ENCODE measurements around the gene SLC43A3. TPM values are rescaled to one million over a fixed set of nuclear protein-coding genes. Genes with fewer than 3 reads are reported as not detected.

SLC43A3 gene
- total RNA-seq, 1 experiment from 2014 or later: 8.6 TPM

DNA sequence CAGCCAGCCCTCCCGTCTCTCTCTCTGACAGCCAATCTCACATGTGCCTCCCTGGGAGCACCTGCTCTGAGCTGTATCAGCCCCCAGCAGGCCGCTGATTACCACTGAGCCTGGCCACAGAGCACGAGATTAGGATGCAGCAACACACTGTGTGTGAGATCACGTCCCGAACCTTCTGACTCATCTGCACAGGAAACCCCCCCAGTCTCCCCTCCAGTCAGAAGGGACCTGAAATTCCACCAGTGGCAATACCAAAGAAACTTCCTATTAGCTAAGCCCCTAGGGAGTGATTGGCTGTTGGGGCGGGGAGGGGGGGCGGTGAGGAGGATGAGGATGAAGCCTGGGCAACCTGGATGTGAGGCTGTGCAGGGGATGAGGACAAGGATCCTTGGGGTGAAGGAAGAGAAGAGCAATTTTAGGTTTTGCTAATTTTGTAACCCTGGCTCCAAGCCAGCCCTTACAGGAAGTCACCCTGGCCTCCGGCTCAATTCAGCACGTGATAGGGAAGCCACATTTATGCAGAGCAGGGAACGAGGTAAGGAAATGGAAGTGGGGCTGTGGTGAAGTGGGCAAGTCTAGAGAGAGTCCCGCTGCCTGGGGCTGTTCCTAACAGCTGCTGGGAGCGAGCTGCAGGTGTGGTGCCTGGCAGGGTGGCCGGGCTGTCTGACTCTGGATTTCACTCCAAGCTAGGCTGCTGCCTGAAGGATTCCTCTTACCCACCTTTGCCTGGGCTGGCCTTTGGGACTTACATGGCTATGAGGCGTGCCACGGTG, 1.9 kb downstream of the SLC43A3 start:
- DNase-seq (ENCODE audit: low read depth, low spot score) (no peak), ATAC-seq (no peak)
- Histone ChIP-seq H3K4me3 (ENCODE audit: low read depth in 2 of 2, low read length in 2 of 2) (no peak overlapping the region), H3K4me1 (ENCODE audit: control insufficient read depth, insufficient read depth, low read length) (peaks cover 8% of the 10 kb centered on the region), H3K36me3 (ENCODE audit: control insufficient read depth, insufficient read depth, low read length) (no peaks in the 10 kb centered on the region), H3K27me3 (ENCODE audit: control insufficient read depth, insufficient read depth, low read length) (0 out of 2 replicates have a peak, but pooled peaks cover 6% of the 10 kb centered on the region), H3K9me3 (ENCODE audit: control insufficient read depth, insufficient read depth, low read depth, low read length) (no peaks in the 10 kb centered on the region), H3K27ac (ENCODE audit: low read length) (no peak overlapping the region)
- CTCF ChIA-PET: no interaction called here
- no TSS peak for BruUV-seq (replicated peaks)
- TF ChIP-seq, protein P1, sequence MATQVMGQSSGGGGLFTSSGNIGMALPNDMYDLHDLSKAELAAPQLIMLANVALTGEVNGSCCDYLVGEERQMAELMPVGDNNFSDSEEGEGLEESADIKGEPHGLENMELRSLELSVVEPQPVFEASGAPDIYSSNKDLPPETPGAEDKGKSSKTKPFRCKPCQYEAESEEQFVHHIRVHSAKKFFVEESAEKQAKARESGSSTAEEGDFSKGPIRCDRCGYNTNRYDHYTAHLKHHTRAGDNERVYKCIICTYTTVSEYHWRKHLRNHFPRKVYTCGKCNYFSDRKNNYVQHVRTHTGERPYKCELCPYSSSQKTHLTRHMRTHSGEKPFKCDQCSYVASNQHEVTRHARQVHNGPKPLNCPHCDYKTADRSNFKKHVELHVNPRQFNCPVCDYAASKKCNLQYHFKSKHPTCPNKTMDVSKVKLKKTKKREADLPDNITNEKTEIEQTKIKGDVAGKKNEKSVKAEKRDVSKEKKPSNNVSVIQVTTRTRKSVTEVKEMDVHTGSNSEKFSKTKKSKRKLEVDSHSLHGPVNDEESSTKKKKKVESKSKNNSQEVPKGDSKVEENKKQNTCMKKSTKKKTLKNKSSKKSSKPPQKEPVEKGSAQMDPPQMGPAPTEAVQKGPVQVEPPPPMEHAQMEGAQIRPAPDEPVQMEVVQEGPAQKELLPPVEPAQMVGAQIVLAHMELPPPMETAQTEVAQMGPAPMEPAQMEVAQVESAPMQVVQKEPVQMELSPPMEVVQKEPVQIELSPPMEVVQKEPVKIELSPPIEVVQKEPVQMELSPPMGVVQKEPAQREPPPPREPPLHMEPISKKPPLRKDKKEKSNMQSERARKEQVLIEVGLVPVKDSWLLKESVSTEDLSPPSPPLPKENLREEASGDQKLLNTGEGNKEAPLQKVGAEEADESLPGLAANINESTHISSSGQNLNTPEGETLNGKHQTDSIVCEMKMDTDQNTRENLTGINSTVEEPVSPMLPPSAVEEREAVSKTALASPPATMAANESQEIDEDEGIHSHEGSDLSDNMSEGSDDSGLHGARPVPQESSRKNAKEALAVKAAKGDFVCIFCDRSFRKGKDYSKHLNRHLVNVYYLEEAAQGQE (IDR thresholded peaks at IDR 0.05; ENCODE audit: insufficient read depth in 1 of 2, low read depth in 2 of 2, low read length in 1 of 2): no peak
- TF ChIP-seq, protein P2, sequence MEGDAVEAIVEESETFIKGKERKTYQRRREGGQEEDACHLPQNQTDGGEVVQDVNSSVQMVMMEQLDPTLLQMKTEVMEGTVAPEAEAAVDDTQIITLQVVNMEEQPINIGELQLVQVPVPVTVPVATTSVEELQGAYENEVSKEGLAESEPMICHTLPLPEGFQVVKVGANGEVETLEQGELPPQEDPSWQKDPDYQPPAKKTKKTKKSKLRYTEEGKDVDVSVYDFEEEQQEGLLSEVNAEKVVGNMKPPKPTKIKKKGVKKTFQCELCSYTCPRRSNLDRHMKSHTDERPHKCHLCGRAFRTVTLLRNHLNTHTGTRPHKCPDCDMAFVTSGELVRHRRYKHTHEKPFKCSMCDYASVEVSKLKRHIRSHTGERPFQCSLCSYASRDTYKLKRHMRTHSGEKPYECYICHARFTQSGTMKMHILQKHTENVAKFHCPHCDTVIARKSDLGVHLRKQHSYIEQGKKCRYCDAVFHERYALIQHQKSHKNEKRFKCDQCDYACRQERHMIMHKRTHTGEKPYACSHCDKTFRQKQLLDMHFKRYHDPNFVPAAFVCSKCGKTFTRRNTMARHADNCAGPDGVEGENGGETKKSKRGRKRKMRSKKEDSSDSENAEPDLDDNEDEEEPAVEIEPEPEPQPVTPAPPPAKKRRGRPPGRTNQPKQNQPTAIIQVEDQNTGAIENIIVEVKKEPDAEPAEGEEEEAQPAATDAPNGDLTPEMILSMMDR (IDR thresholded peaks at IDR 0.05): no peak
- TF ChIP-seq TCF7L2 (IDR thresholded peaks at IDR 0.05; ENCODE audit: low read depth, low read length) (no peak), POLR2AphosphoS5 (IDR thresholded peaks at IDR 0.05; ENCODE audit: low read depth, low read length) (no peak), SIN3A (IDR thresholded peaks at IDR 0.05; ENCODE audit: borderline replicate concordance, insufficient read depth, low read depth, low read length) (no peak)
- intact Hi-C loops (cut with micrococcal nuclease; ENCODE audit: unreplicated experiment): no loop called here
- in situ Hi-C loops (cut with HindIII; ENCODE audit: low pct_unique_long_range_greater_than_20kb, low sequenced_read_pairs): no loop called here
- POLR2A ChIA-PET: no interaction called here

DNA sequence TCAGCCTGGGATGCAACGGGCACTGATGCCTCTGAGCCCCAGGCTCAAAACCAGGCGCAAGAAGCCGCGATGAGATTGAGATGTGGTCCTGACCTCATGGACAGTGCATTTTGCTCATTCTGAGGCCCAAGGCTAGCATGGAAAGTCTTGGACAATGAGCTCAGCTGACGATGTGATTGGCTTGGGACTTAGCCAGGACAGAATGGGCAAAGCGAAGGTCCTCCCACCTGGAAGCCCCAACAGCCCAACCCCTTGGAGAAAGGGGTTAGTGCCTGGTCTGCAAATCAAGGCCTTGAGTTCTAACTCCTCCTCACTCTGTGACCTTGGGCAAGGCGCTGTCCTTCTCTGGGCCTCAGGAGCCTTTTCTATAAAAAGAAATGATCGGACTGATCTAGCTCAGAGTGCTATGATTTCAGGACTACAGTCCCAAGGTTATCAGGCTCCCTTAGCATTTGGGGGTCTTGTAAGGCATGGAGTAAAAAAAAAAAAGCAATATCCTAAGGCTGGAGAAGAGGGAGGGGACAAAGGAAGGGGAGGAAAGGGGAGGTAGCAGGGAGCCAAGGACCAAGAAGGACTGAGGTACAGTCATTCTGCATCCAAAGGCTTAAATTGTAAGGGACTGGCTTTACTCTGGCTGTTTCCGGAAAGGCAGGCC, 2.7 kb downstream of the SLC43A3 start:
- TF ChIP-seq, protein P1 (IDR thresholded peaks at IDR 0.05; ENCODE audit: insufficient read depth in 1 of 2, low read depth in 2 of 2, low read length in 1 of 2): no peak
- TF ChIP-seq POLR2AphosphoS5 (IDR thresholded peaks at IDR 0.05; ENCODE audit: low read depth, low read length): no peak
- TF ChIP-seq, protein P2 (IDR thresholded peaks at IDR 0.05): no peak
- no peak for TF ChIP-seq TCF7L2 (IDR thresholded peaks at IDR 0.05; ENCODE audit: low read depth, low read length)
- TF ChIP-seq SIN3A (IDR thresholded peaks at IDR 0.05; ENCODE audit: borderline replicate concordance, insufficient read depth, low read depth, low read length): no peak
- BruUV-seq (replicated peaks): no TSS peak
- no peaks in the 10 kb centered on the region for H3K36me3 ChIP-seq (ENCODE audit: control insufficient read depth, insufficient read depth, low read length)
- ChIA-PET POLR2A (no interaction called here), CTCF (interaction anchor here (0.7 kb wide), 1 partner anchor 59 kb away, joined by 7 read pairs; no protein-coding TSS in a partner anchor)
- in situ Hi-C loops (cut with HindIII; ENCODE audit: low pct_unique_long_range_greater_than_20kb, low sequenced_read_pairs): no loop called here
- intact Hi-C loops (cut with micrococcal nuclease; ENCODE audit: unreplicated experiment): no loop called here
- 0 out of 2 replicates have a peak, but pooled peaks cover 4% of the 10 kb centered on the region for H3K27me3 ChIP-seq (ENCODE audit: control insufficient read depth, insufficient read depth, low read length)
- H3K27ac ChIP-seq (ENCODE audit: low read length): no peak overlapping the region
- DNase-seq (ENCODE audit: low read depth, low spot score): no peak
- no peaks in the 10 kb centered on the region for H3K9me3 ChIP-seq (ENCODE audit: control insufficient read depth, insufficient read depth, low read depth, low read length)
- H3K4me1 ChIP-seq (ENCODE audit: control insufficient read depth, insufficient read depth, low read length): peaks cover 8% of the 10 kb centered on the region
- no peak overlapping the region for H3K4me3 ChIP-seq (ENCODE audit: low read depth in 2 of 2, low read length in 2 of 2)
- ATAC-seq: no peak

Measured in Panc1 (cell line).